Hepatocyte (in vitro differentiated cells): ENCODE results near the gene CDRT15. TPM values are rescaled to one million over a fixed set of nuclear protein-coding genes. Genes with fewer than 3 reads are reported as not detected.
"Not testable (repeated sequence)": the region's sequence is repeated elsewhere in the genome, so short reads cannot be mapped to it uniquely, and the experiment has no call there.

ENCODE experiments used
- DNase-seq: peaks from one replicate; pipeline ENCODE4 v3.0.0-alpha.2; 2016; ENCODE audit warnings: low spot score
- H2AFZ ChIP-seq: fragments of 200-600 bp; sonication (generic); 2 replicates; pipeline ENCODE4 v1.6.0; 2016; ENCODE audit warnings: antibody characterized with exemption, mild to moderate bottlenecking
- H3K27ac ChIP-seq: fragments of 200-600 bp; sonication (generic); 2 replicates; pipeline ENCODE4 v1.5.1; 2016; ENCODE audit warnings: mild to moderate bottlenecking
- H3K27me3 ChIP-seq: fragments of 200-600 bp; sonication (generic); 2 replicates; pipeline ENCODE4 v1.6.1; 2016
- H3K36me3 ChIP-seq: fragments of 200-600 bp; sonication (generic); replicated peaks from 2 replicates; pipeline ENCODE4 v1.5.1; 2016; ENCODE audit warnings: low read depth; ENCODE audit not compliant: insufficient read depth
- H3K4me1 ChIP-seq: fragments of 200-600 bp; sonication (generic); 2 replicates; pipeline ENCODE4 v1.5.1; 2016; ENCODE audit warnings: mild to moderate bottlenecking, moderate library complexity; ENCODE audit not compliant: insufficient read depth
- H3K4me2 ChIP-seq: fragments of 200-600 bp; sonication (generic); 2 replicates; pipeline ENCODE4 v1.6.0; 2016
- H3K4me3 ChIP-seq: fragments of 200-600 bp; sonication (generic); 2 replicates; pipeline ENCODE4 v1.5.1; 2016; ENCODE audit warnings: mild to moderate bottlenecking
- H3K79me2 ChIP-seq: fragments of 200-600 bp; sonication (generic); 2 replicates; pipeline ENCODE4 v1.6.0; 2017; ENCODE audit warnings: mild to moderate bottlenecking
- H3K9me2 ChIP-seq: fragments of 200-600 bp; sonication (generic); replicated peaks from 2 replicates; pipeline ENCODE4 v1.6.0; 2017; ENCODE audit warnings: mild to moderate bottlenecking; ENCODE audit not compliant: insufficient read depth
- H3K9me3 ChIP-seq: fragments of 200-600 bp; sonication (generic); 2 replicates; pipeline ENCODE4 v1.5.1; 2016; ENCODE audit warnings: low read depth, mild to moderate bottlenecking
- H4K20me1 ChIP-seq: fragments of 200-600 bp; sonication (generic); 2 replicates; pipeline ENCODE4 v1.6.0; 2016; ENCODE audit warnings: mild to moderate bottlenecking; ENCODE audit not compliant: insufficient read depth, poor library complexity, severe bottlenecking
- EZH2 ChIP-seq: fragments of 200-600 bp; sonication (generic); IDR thresholded peaks from 2 replicates; pipeline ENCODE4 v1.6.1; 2016; ENCODE audit warnings: antibody characterized with exemption, mild to moderate bottlenecking, borderline replicate concordance
- EZH2phosphoT487 ChIP-seq: fragments of 200-600 bp; sonication (generic); IDR thresholded peaks from one replicate; pipeline ENCODE4 v1.6.1; 2018; ENCODE audit warnings: antibody characterized with exemption, mild to moderate bottlenecking, low read depth, moderate library complexity; ENCODE audit not compliant: unreplicated experiment, severe bottlenecking
- WGBS: methylation state at CpG from one replicate; pipeline ENCODE4 v1.1.6; 2016; ENCODE audit warnings: low lambda C conversion rate; ENCODE audit errors: missing lambda C conversion rate; 5-methylcytosine and 5-hydroxymethylcytosine counted together
- polyA plus RNA-seq: library from polyadenylated mRNA; unstranded; fragments of >200 nt; fragmentation: Nextera tagmentation; extraction: Ambion mirVana; gene quantifications from 2 replicates; pipeline ENCODE4 v1.2.1, GENCODE V29; 2016
- total RNA-seq: library from RNA; depleted of rRNA; stranded (reverse); fragments of >200 nt; gene quantifications from 2 replicates; pipeline ENCODE4 v1.2.3, GENCODE V29; 2014
- TF ChIP-seq, protein P1 (sequence below): fragments of 200-600 bp; sonication (generic); IDR thresholded peaks from 2 replicates; pipeline ENCODE4 v1.5.1; 2016; ENCODE audit warnings: antibody characterized with exemption, mild to moderate bottlenecking; ENCODE audit not compliant: poor library complexity

CDRT15 gene
- total RNA-seq (not detected in 2 replicates), polyA plus RNA-seq (0.50 TPM in 1 of 2 replicates, not detected in the other)

DNA sequence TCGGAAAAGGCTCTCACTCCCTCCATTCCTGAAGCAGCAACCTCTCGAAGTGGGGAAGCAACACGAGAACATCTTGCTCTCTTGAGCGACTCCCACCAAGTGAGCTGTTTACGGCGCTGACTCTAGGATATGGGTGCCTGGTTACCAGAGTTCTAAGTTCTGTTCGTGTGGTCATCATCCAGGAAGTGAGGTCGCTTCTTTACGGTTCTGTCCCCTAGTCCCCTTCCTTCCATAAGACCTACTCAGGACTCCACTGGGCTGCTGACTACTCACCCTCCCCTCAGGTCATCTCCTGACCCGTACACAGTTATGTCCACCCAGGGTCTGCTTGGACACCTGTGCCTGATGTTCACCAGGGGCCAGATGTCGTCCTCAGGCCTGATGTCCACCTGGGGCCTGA lies at the start of gene CDRT15:
Gene CDRT15, minus strand, starts transcription at position 101 of the 400 bp plus-strand sequence. Its CDS starts 29 bp downstream, at position 72.
- not testable (repeated sequence) for H3K4me3 ChIP-seq, H4K20me1 ChIP-seq, H3K9me2 ChIP-seq, H3K27me3 ChIP-seq, DNase-seq, H2AFZ ChIP-seq, H3K36me3 ChIP-seq, H3K4me1 ChIP-seq, H3K9me3 ChIP-seq, H3K79me2 ChIP-seq, H3K27ac ChIP-seq, H3K4me2 ChIP-seq
- 99% methylated on average over 11 of the region's 11 CpGs for WGBS

DNA sequence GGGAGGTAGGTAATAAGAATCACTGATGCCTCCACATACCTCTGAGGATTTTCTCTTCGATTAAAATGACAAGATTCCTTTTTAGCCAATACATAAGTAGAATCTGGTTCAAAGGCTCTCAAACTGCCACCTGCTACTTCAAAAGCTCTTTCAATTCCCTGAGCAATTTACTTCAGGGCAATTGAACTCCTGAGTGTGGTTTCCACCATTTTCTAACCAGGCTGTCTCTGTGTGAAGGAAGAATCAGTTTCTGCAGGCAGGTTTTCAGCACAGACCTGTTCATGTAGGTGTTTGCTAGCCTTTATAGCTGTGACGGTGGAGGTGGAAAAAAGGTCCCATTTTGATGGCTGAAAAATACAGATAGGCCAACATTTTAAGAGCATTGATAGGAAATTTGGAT lies 46.1 kb upstream of the CDRT15 start:
- no peaks in the 10 kb centered on the region for H3K9me3 ChIP-seq
- no peaks in the 10 kb centered on the region for H3K4me1 ChIP-seq
- DNase-seq = no peak
- H3K27ac ChIP-seq = no peak overlapping the region
- no peak overlapping the region for H2AFZ ChIP-seq
- no peak overlapping the region for H3K4me3 ChIP-seq
- no peaks in the 10 kb centered on the region for H3K27me3 ChIP-seq
- no peaks in the 10 kb centered on the region for H3K9me2 ChIP-seq
- H3K4me2 ChIP-seq = no peak overlapping the region
- no peaks in the 10 kb centered on the region for H3K36me3 ChIP-seq
- WGBS = 88% methylated on average over 2 of the region's 2 CpGs
- TF ChIP-seq, protein P1, sequence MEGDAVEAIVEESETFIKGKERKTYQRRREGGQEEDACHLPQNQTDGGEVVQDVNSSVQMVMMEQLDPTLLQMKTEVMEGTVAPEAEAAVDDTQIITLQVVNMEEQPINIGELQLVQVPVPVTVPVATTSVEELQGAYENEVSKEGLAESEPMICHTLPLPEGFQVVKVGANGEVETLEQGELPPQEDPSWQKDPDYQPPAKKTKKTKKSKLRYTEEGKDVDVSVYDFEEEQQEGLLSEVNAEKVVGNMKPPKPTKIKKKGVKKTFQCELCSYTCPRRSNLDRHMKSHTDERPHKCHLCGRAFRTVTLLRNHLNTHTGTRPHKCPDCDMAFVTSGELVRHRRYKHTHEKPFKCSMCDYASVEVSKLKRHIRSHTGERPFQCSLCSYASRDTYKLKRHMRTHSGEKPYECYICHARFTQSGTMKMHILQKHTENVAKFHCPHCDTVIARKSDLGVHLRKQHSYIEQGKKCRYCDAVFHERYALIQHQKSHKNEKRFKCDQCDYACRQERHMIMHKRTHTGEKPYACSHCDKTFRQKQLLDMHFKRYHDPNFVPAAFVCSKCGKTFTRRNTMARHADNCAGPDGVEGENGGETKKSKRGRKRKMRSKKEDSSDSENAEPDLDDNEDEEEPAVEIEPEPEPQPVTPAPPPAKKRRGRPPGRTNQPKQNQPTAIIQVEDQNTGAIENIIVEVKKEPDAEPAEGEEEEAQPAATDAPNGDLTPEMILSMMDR = no peak
- TF ChIP-seq EZH2 = no peak
- no peak for TF ChIP-seq EZH2phosphoT487
- no peaks in the 10 kb centered on the region for H4K20me1 ChIP-seq
- H3K79me2 ChIP-seq = no peaks in the 10 kb centered on the region

DNA sequence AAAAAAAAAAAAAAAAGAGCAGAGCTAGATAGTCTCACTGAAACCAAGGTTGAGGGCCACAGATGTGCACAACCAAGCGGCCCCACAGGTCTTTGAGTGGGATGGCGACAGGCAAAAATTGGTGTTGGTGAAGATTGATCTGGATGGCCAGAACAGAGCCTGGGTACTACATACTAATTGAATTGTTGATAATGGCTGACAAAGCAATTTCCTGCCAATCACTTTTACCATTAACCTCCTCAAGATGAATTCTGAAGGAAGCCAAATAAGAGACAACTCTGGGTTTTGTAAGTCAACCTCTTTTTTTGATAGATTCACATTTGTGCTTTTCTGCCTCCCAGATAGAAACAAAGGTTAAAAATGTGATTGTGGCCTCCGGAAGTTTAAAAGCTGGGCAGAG lies 44.9 kb upstream of the CDRT15 start:
- no peak overlapping the region for H3K4me2 ChIP-seq
- H3K4me3 ChIP-seq = no peak overlapping the region
- TF ChIP-seq EZH2phosphoT487 (no peak), EZH2 (no peak)
- TF ChIP-seq, protein P1 = no peak
- WGBS = 65% methylated on average over 3 of the region's 3 CpGs
- no peaks in the 10 kb centered on the region for H3K36me3 ChIP-seq
- H3K4me1 ChIP-seq = no peaks in the 10 kb centered on the region
- no peaks in the 10 kb centered on the region for H3K27me3 ChIP-seq
- no peaks in the 10 kb centered on the region for H3K79me2 ChIP-seq
- no peaks in the 10 kb centered on the region for H3K9me2 ChIP-seq
- H3K27ac ChIP-seq = no peak overlapping the region
- no peaks in the 10 kb centered on the region for H4K20me1 ChIP-seq
- no peak overlapping the region for H2AFZ ChIP-seq
- H3K9me3 ChIP-seq = no peaks in the 10 kb centered on the region
- DNase-seq = no peak

DNA sequence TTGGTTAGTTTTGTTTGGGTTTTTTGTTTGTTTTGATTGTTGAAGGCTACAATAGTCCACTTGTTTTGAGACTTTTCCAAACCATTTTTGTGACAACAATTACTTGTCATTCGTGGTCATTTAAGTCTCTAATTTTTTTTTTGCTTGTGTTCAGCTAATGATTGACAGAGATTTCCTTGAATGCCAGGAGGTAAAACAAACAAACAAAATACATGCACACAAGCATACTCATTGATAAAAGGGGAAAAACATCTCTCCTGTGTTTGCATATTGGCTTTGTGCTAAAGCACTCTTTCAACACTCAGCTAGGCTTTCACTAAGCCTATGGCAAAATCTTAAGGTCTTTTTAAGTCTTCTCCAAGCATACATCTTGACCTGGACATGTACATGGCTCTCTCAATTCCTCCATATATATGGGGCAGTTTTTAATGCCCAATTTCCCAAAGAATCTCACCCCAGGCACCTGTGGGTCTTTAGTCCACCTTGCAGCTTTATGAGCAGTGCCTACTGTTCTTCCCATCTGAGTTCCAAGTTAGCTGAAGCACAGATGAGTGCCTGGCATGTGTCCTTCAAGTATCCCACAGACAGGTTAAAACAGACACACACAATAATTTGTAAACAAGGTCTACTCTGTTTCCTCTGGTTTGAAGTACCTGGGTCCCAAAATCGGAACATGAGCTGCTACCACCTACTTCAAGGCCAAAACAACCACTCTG lies 40.0 kb upstream of the CDRT15 start:
- WGBS = 81% methylated on average over 2 of the region's 2 CpGs
- no peak for TF ChIP-seq EZH2phosphoT487
- no peak for TF ChIP-seq EZH2
- TF ChIP-seq, protein P1 = no peak

More for the DNA sequence above, 40.0 kb upstream of the CDRT15 start:
- Histone ChIP-seq H3K9me2 (no peaks in the 10 kb centered on the region), H3K4me3 (no peak overlapping the region), H2AFZ (no peak overlapping the region), H3K27me3 (no peaks in the 10 kb centered on the region), H3K79me2 (no peaks in the 10 kb centered on the region), H3K9me3 (no peaks in the 10 kb centered on the region), H3K27ac (no peak overlapping the region), H3K4me1 (no peaks in the 10 kb centered on the region), H3K4me2 (no peak overlapping the region), H4K20me1 (no peaks in the 10 kb centered on the region), H3K36me3 (no peaks in the 10 kb centered on the region)
- DNase-seq = no peak
